Measurements from ENCODE around the gene ZBED5.
"Not testable (repeated sequence)": the region's sequence is repeated elsewhere in the genome, so short reads cannot be mapped to it uniquely, and the experiment has no call there.

DNA sequence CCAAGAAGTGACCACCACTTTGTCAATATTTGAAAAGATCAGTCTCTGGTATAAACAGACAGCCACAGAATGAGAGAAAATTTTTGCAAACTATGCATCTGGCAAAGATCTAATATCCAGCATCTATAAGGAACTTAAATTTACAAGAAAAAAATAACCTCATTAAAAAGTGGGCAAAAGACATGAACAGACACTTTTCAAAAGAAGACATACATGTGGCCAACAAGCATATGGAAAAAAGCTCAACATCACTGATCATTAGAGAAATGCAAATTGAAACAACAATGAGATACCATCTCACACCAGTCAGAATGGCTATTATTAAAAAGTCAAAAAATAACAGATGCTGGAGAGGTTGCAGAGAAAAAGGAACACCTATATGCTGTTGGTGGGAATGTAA, 32.2 kb upstream of the ZBED5 start:
- TF ChIP-seq, protein P1, sequence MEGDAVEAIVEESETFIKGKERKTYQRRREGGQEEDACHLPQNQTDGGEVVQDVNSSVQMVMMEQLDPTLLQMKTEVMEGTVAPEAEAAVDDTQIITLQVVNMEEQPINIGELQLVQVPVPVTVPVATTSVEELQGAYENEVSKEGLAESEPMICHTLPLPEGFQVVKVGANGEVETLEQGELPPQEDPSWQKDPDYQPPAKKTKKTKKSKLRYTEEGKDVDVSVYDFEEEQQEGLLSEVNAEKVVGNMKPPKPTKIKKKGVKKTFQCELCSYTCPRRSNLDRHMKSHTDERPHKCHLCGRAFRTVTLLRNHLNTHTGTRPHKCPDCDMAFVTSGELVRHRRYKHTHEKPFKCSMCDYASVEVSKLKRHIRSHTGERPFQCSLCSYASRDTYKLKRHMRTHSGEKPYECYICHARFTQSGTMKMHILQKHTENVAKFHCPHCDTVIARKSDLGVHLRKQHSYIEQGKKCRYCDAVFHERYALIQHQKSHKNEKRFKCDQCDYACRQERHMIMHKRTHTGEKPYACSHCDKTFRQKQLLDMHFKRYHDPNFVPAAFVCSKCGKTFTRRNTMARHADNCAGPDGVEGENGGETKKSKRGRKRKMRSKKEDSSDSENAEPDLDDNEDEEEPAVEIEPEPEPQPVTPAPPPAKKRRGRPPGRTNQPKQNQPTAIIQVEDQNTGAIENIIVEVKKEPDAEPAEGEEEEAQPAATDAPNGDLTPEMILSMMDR (IDR thresholded peaks at IDR 0.05) = not testable (repeated sequence)
- not testable (repeated sequence) for TF ChIP-seq POLR2A (IDR thresholded peaks at IDR 0.05)
